Neural crest cell (in vitro differentiated cells): ENCODE results near the gene EIPR1. TPM values are rescaled to one million over a fixed set of nuclear protein-coding genes. Genes with fewer than 3 reads are reported as not detected.
"Not testable (repeated sequence)": the region's sequence is repeated elsewhere in the genome, so short reads cannot be mapped to it uniquely, and the experiment has no call there.

ENCODE experiments used
- DNase-seq: peaks from one replicate; pipeline ENCODE4 v3.0.0; 2021; ENCODE audit warnings: low read depth, mixed read lengths, low spot score
- H3K27ac Mint-ChIP-seq: one replicate; pipeline ENCODE4 v1.8.0; 2021; ENCODE audit warnings: mild to moderate bottlenecking, mixed read lengths; ENCODE audit not compliant: unreplicated experiment
- H3K27me3 Mint-ChIP-seq: 2 replicates; pipeline ENCODE4 v1.8.0; 2021; ENCODE audit warnings: low read depth, mild to moderate bottlenecking, mixed read lengths
- H3K36me3 Mint-ChIP-seq: 2 replicates; pipeline ENCODE4 v1.8.0; 2021; ENCODE audit warnings: low read depth, mild to moderate bottlenecking, mixed read lengths
- H3K4me1 Mint-ChIP-seq: 2 replicates; pipeline ENCODE4 v1.8.0; 2021; ENCODE audit warnings: mixed read lengths
- H3K4me3 Mint-ChIP-seq: one replicate; pipeline ENCODE4 v1.8.0; 2021; ENCODE audit warnings: mild to moderate bottlenecking, mixed read lengths
- H3K9me3 Mint-ChIP-seq: 2 replicates; pipeline ENCODE4 v1.8.0; 2021; ENCODE audit warnings: mixed read lengths
- total RNA-seq: library from RNA; stranded (reverse); gene quantifications from 2 replicates; pipeline ENCODE4 v1.2.1, GENCODE V29; 2021
- TF ChIP-seq, protein P1 (sequence below): fragments of 200-600 bp; sonication (generic); conservative IDR thresholded peaks from 2 replicates; pipeline ENCODE4 v1.5.0; 2021; ENCODE audit warnings: antibody characterized with exemption, mild to moderate bottlenecking

EIPR1 gene
- total RNA-seq, 1 donor from 2014 or later, result 33.0 TPM

DNA sequence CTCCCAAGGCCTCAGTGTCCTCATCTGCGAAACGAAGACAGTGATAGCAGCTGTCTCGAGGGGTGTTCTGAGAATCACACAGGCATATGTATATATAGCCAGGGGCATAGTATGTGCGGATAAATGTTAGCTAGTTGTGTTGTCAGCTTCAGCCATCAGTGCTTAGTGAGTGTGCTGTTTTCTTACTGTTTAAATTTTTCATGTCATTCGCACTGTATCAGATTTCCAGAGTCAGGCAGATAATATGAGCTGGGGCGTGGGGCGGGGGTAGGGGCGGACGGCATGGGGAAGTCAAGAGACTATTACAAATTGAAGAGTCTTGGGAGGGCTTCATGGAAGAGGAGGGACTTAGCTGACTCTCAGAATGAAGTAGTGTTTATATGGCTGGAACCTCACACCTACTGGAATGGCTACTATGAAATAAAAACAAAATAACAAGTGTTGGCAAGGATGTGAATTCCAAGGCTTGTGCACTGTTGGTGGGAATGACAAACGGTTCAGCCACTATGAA is 8.9 kb upstream of the EIPR1 start:
- H3K4me1 Mint-ChIP-seq, result peaks cover 4% of the 10 kb centered on the region
- DNase-seq, result no peak
- H3K27ac Mint-ChIP-seq, result no peak overlapping the region
- H3K36me3 Mint-ChIP-seq, result peaks cover 17% of the 10 kb centered on the region
- H3K4me3 Mint-ChIP-seq, result no peak overlapping the region
- TF ChIP-seq, protein P1, sequence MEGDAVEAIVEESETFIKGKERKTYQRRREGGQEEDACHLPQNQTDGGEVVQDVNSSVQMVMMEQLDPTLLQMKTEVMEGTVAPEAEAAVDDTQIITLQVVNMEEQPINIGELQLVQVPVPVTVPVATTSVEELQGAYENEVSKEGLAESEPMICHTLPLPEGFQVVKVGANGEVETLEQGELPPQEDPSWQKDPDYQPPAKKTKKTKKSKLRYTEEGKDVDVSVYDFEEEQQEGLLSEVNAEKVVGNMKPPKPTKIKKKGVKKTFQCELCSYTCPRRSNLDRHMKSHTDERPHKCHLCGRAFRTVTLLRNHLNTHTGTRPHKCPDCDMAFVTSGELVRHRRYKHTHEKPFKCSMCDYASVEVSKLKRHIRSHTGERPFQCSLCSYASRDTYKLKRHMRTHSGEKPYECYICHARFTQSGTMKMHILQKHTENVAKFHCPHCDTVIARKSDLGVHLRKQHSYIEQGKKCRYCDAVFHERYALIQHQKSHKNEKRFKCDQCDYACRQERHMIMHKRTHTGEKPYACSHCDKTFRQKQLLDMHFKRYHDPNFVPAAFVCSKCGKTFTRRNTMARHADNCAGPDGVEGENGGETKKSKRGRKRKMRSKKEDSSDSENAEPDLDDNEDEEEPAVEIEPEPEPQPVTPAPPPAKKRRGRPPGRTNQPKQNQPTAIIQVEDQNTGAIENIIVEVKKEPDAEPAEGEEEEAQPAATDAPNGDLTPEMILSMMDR, result no peak
- H3K9me3 Mint-ChIP-seq, result no peaks in the 10 kb centered on the region
- H3K27me3 Mint-ChIP-seq, result no peaks in the 10 kb centered on the region

DNA sequence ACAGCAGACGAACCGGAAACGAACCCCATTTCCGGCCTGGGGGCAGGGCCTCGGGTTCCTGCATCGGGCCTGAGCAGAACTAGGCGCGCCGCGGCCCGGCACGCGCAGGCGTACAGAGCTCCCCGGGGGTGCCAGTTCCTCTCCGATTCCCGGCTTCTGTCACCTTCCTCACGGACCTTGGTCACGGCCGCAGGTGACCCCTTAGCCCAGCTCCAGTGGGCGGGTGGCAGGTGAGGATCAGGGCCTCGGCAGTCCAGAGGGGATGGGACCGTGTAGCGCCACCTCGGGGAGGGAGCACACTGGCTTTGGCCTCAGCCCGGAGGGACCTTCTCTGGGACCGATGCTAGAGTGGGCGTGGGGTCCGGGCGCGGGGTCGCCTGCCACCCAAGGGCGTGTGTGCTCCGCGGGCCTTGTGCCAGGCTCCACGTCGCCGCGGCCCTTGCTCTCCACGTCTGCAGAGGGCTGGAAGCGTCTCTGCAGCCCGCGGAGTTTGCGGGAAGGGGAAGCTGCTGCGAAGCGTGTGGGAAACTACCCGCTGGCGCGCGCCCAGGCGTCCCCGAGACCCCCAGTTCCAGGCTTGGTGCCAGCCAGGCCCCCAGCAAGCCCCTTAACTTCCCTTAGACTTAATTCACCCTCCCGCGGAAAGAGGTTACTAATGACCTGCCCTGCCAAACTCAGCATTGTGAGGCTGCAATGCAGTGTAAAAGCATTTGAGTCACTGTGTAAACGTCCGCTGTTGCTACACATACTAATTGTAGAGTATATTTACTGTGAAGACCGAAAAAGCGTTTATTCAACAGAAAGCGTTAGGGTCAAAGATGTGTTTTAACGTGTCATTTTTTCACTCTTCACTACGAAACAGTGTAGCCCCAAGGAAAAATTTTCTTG is 2.3 kb upstream of the EIPR1 start, which contains the start of gene TRAPPC12:
Gene TRAPPC12 (plus strand): TSS at position 48 of the 888 bp plus-strand sequence. CDS start 7,930 bp downstream, outside the sequence.
- TF ChIP-seq, protein P1, result peak; percentile 49
- Mint-ChIP-seq H3K27me3 (no peaks in the 10 kb centered on the region), H3K36me3 (peaks cover 9% of the 10 kb centered on the region), H3K9me3 (no peaks in the 10 kb centered on the region), H3K4me1 (peaks cover 45% of the 10 kb centered on the region), H3K27ac (peak within 1 kb of the TSS; percentile 97), H3K4me3 (peak within 1 kb of the TSS; percentile 97)
- peak; percentile 79 for DNase-seq

DNA sequence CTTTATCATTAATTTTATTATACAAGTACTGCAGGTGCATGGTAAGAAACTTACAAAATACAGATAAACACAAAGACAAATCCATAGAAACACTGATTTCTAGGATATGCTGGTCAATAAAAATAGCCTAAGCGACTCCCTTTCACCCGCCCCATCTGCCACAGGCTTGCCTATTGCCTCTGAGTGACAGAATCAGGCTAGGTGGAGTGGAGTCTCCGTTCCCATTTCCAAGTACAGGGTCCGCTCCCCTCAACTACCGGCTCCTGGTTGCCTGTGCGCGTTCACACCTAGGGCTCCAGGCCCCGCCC is 1.7 kb upstream of the EIPR1 start:
- TF ChIP-seq, protein P1, result no peak
- Mint-ChIP-seq H3K4me3 (peak overlapping the region; percentile 97), H3K4me1 (peaks cover 45% of the 10 kb centered on the region), H3K36me3 (peaks cover 9% of the 10 kb centered on the region), H3K27me3 (no peaks in the 10 kb centered on the region), H3K27ac (peak overlapping the region; percentile 97), H3K9me3 (no peaks in the 10 kb centered on the region)
- DNase-seq, result no peak

DNA sequence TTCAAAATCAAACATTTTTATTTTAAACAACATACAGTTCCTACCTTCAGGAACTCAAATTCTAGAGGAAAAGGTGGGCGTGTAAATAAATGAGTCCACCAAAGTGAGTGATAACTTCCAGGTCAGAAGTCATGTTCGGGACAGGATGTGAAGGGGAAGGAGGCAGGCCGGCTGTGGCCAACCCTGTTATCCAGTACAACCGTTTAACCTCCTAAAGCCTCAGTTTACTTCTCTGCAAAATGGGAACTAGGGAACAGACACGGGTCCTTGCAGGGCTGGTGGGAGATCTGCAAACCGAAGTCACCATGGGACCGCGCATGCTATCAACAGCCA is 373 bp downstream of the EIPR1 start:
- Mint-ChIP-seq H3K4me1 (peaks cover 45% of the 10 kb centered on the region), H3K9me3 (no peaks in the 10 kb centered on the region), H3K36me3 (peaks cover 9% of the 10 kb centered on the region), H3K27me3 (no peaks in the 10 kb centered on the region), H3K27ac (peak overlapping the region; percentile 90), H3K4me3 (peak overlapping the region; percentile 97)
- DNase-seq, result no peak
- TF ChIP-seq, protein P1, result no peak

DNA sequence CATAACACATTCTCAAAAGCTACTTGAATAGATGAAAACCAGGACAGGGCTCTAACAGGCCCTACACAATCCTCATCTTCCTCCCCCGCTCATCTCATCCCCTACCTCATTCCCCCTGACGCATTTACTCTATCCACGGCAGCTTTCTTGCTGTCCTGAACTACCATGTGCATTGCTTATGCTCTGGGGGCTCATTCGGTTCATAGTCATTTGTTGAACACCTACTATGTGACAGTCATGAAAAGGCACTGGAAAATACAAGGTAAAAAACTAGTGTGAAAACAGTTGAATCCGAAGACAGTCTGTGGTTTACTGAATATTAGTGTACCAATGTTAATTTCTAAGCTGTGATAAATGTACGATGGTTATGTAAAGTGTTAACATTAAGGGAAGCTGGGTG is 797 bp downstream of the EIPR1 start:
- peaks cover 45% of the 10 kb centered on the region for H3K4me1 Mint-ChIP-seq
- H3K27ac Mint-ChIP-seq, result no peak overlapping the region
- TF ChIP-seq, protein P1, result no peak

DNA sequence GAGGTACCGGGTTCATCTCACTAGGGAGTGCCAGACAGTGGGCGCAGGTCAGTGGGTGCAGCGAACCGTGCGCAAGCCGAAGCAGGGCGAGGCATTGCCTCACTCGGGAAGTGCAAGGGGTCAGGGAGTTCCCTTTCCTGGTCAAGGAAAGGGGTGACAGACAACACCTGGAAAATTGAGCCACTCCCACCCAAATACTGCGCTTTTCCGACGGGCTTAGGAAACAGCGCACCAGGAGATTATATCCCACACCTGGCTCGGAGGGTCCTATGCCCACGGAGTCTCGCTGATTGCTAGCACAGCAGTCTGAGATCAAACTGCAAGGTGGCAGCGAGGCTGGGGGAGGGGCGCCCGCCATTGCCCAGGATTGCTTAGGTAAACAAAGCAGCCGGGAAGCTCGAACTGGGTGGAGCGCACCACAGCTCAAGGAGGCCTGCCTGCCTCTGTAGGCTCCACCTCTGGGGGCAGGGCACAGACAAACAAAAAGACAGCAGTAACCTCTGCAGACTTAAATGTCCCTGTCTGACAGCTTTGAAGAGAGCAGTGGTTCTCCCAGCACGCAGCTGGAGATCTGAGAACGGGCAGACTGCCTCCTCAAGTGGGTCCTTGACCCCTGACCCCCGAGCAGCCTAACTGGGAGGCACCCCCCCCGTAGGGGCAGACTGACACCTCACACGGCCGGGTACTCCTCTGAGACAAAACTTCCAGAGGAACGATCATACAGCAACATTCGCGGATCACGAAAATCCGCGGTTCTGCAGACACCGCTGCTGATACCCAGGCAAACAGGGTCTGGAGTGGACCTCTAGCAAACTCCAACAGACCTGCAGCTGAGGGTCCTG is 8.1 kb downstream of the EIPR1 start:
- Mint-ChIP-seq H3K4me1 (peaks cover 16% of the 10 kb centered on the region), H3K36me3 (peaks cover 16% of the 10 kb centered on the region)
- not testable (repeated sequence) for DNase-seq, H3K9me3 Mint-ChIP-seq, H3K27ac Mint-ChIP-seq, H3K4me3 Mint-ChIP-seq, H3K27me3 Mint-ChIP-seq

More for the DNA sequence above, 797 bp downstream of the EIPR1 start:
- H3K27me3 Mint-ChIP-seq, result no peaks in the 10 kb centered on the region
- peak overlapping the region; percentile 97 for H3K4me3 Mint-ChIP-seq
- H3K36me3 Mint-ChIP-seq, result peaks cover 9% of the 10 kb centered on the region
- H3K9me3 Mint-ChIP-seq, result no peaks in the 10 kb centered on the region
- DNase-seq, result no peak
